Activated CD8-positive, alpha-beta T cell treated with anti-CD3 and anti-CD28 coated beads, Interleukin-2, amount 10 ng/mL, durations not matched to agents 7 days and 5 days (primary cell): Measurements from ENCODE around the gene SURF4. TPM values are rescaled to one million over a fixed set of nuclear protein-coding genes. Genes with fewer than 3 reads are reported as not detected.
A peak's percentile ranks its signal among the peaks of the same experiment; 100 is the strongest.

Source experiments
- ATAC-seq: fragments of 150-1000 bp; cut with Tn5 transposase; one replicate; pipeline ENCODE4 v1.10.0; 2021; ENCODE audit warnings: moderate library complexity
- CTCF ChIA-PET: fragments of 350-600 bp; sonication (Branson Sonifier 250); formaldehyde crosslinking; loops from one replicate; lab custom pipeline; 2021; ENCODE audit warnings: antibody characterized with exemption; lab: Charles Lee
- POLR2A ChIA-PET: fragments of 350-600 bp; sonication (Branson Sonifier 250); formaldehyde crosslinking; loops from one replicate; lab custom pipeline; 2021; ENCODE audit warnings: antibody characterized with exemption; lab: Charles Lee
- DNase-seq: peaks from one replicate; pipeline ENCODE4 v3.0.0-alpha.2; 2020
- H3K27ac Mint-ChIP-seq: one replicate; pipeline ENCODE4 v1.8.0; 2021; ENCODE audit warnings: mild to moderate bottlenecking, mixed read lengths
- H3K27me3 Mint-ChIP-seq: one replicate; pipeline ENCODE4 v1.8.0; 2021; ENCODE audit warnings: low read depth, mixed read lengths
- H3K36me3 Mint-ChIP-seq: one replicate; pipeline ENCODE4 v1.8.0; 2021; ENCODE audit warnings: low read depth, mixed read lengths
- H3K4me1 Mint-ChIP-seq: one replicate; pipeline ENCODE4 v1.8.0; 2021; ENCODE audit warnings: low read depth, mixed read lengths
- H3K4me3 Mint-ChIP-seq: one replicate; pipeline ENCODE4 v1.8.0; 2021; ENCODE audit warnings: mild to moderate bottlenecking, mixed read lengths
- H3K9me3 Mint-ChIP-seq: one replicate; pipeline ENCODE4 v1.8.0; 2022; ENCODE audit warnings: mixed read lengths; ENCODE audit not compliant: insufficient read depth
- total RNA-seq, 2 experiments: library from RNA; stranded (reverse); gene quantifications; one replicate each; pipeline ENCODE4 v1.2.3, GENCODE V29; 2021

The SURF4 gene
- total RNA-seq, 2 experiments from 2014 or later: 175 to 176 TPM

GRCh38 chr9:133370685-133371084 is 5.2 kb downstream of the SURF4 start:
- ChIA-PET CTCF (interaction anchor here (0.6 to 5.3 kb wide), 20 partner anchors 8 to 348 kb away, joined by 3 to 54 read pairs (median 6); partner anchors contain the start of genes MED22, REXO4, RPL7A and SURF1), POLR2A (interaction anchor here (1.2 to 11.5 kb wide), 11 partner anchors 8 to 338 kb away, joined by 3 to 192 read pairs (median 4); partner anchors contain the start of genes MED22, RPL7A, SURF1 and SURF2)
- Mint-ChIP-seq H3K27ac (peak overlapping the region; percentile 96), H3K4me1 (peaks cover 70% of the 10 kb centered on the region), H3K27me3 (no peaks in the 10 kb centered on the region), H3K9me3 (no peaks in the 10 kb centered on the region), H3K36me3 (peaks cover 76% of the 10 kb centered on the region), H3K4me3 (peak overlapping the region; percentile 99)
- ATAC-seq (peak; percentile 46), DNase-seq (peak; percentile 82)

- no peaks in the 10 kb centered on the region for H3K27me3 Mint-ChIP-seq
- POLR2A ChIA-PET: interaction anchor here (0.6 to 11.5 kb wide), 4 partner anchors 13 to 189 kb away, joined by 3 to 192 read pairs (median 83); partner anchors contain the start of genes MED22, RPL7A, SURF1 and SURF2
- peaks cover 81% of the 10 kb centered on the region for H3K36me3 Mint-ChIP-seq
- no peak for DNase-seq
- H3K9me3 Mint-ChIP-seq: no peaks in the 10 kb centered on the region
- H3K4me1 Mint-ChIP-seq: peaks cover 74% of the 10 kb centered on the region
- H3K27ac Mint-ChIP-seq: peak overlapping the region; percentile 96
- CTCF ChIA-PET: interaction anchor here (0.6 to 3.8 kb wide), 9 partner anchors 18 to 226 kb away, joined by 4 to 29 read pairs (median 7); partner anchors contain the start of genes MED22 and RPL7A
- no peak for ATAC-seq
- H3K4me3 Mint-ChIP-seq: peak overlapping the region; percentile 99
These were observed 5.9 kb downstream of the SURF4 start for GRCh38 chr9:133369933-133370332.

- CTCF ChIA-PET: interaction anchor here (0.6 to 3.8 kb wide), 5 partner anchors 21 to 118 kb away, joined by 4 to 21 read pairs (median 7); partner anchors contain the start of genes MED22 and RPL7A
- H3K27me3 Mint-ChIP-seq: no peaks in the 10 kb centered on the region
- peak overlapping the region; percentile 99 for H3K4me3 Mint-ChIP-seq
- H3K27ac Mint-ChIP-seq: peak overlapping the region; percentile 96
- H3K4me1 Mint-ChIP-seq: peaks cover 74% of the 10 kb centered on the region
- ATAC-seq: no peak
- no peaks in the 10 kb centered on the region for H3K9me3 Mint-ChIP-seq
- POLR2A ChIA-PET: interaction anchor here (0.6 to 11.5 kb wide), 3 partner anchors 12 to 188 kb away, joined by 3 to 192 read pairs (median 160); partner anchors contain the start of genes MED22, RPL7A, SURF1 and SURF2
- H3K36me3 Mint-ChIP-seq: peaks cover 78% of the 10 kb centered on the region
- DNase-seq: no peak
These were observed 6.4 kb downstream of the SURF4 start for GRCh38 chr9:133369422-133369821.

GRCh38 chr9:133368249-133368881 is 7.5 kb downstream of the SURF4 start:
- ATAC-seq (no peak), DNase-seq (no peak)
- H3K9me3 Mint-ChIP-seq: no peaks in the 10 kb centered on the region
- ChIA-PET CTCF (interaction anchor here (0.7 kb wide), 1 partner anchor 20 kb away, joined by 3 read pairs; the partner anchor contains the start of genes MED22 and RPL7A), POLR2A (interaction anchor here (1.1 to 11.5 kb wide), 2 partner anchors 11 to 20 kb away, joined by 9 to 160 read pairs; partner anchors contain the start of genes MED22, RPL7A, SURF1 and SURF2)
- H3K4me1 Mint-ChIP-seq: peaks cover 68% of the 10 kb centered on the region
- H3K36me3 Mint-ChIP-seq: peaks cover 83% of the 10 kb centered on the region
- H3K27me3 Mint-ChIP-seq: no peaks in the 10 kb centered on the region
- peak overlapping the region; percentile 96 for H3K27ac Mint-ChIP-seq
- peak overlapping the region; percentile 99 for H3K4me3 Mint-ChIP-seq

- Mint-ChIP-seq H3K27me3 (no peaks in the 10 kb centered on the region), H3K27ac (no peak overlapping the region), H3K36me3 (peaks cover 84% of the 10 kb centered on the region), H3K4me3 (no peak overlapping the region), H3K4me1 (peaks cover 62% of the 10 kb centered on the region), H3K9me3 (no peaks in the 10 kb centered on the region)
- ATAC-seq (no peak), DNase-seq (no peak)
- POLR2A ChIA-PET: interaction anchor here (1.1 to 11.5 kb wide), 2 partner anchors 11 to 20 kb away, joined by 9 to 160 read pairs; partner anchors contain the start of genes MED22, RPL7A, SURF1 and SURF2
- CTCF ChIA-PET: no interaction called here
These were observed 8.1 kb downstream of the SURF4 start for GRCh38 chr9:133367778-133368177.

GRCh38 chr9:133367221-133367620 is 8.6 kb downstream of the SURF4 start:
- ChIA-PET CTCF (interaction anchor here (1.3 kb wide), 1 partner anchor 10 kb away, joined by 3 read pairs; no protein-coding TSS in a partner anchor), POLR2A (interaction anchor here (11.5 kb wide), 1 partner anchor 10 kb away, joined by 160 read pairs; the partner anchor contains the start of genes SURF1 and SURF2)
- Mint-ChIP-seq H3K27ac (peak overlapping the region; percentile 22), H3K9me3 (no peaks in the 10 kb centered on the region), H3K36me3 (peaks cover 82% of the 10 kb centered on the region), H3K4me3 (no peak overlapping the region), H3K27me3 (no peaks in the 10 kb centered on the region), H3K4me1 (peaks cover 57% of the 10 kb centered on the region)
- no peak for DNase-seq
- no peak for ATAC-seq

GRCh38 chr9:133366435-133366834 is 9.4 kb downstream of the SURF4 start:
- H3K27me3 Mint-ChIP-seq: no peaks in the 10 kb centered on the region
- DNase-seq: no peak
- no peaks in the 10 kb centered on the region for H3K9me3 Mint-ChIP-seq
- ChIA-PET POLR2A (interaction anchor here (1.3 to 11.5 kb wide), 3 partner anchors 9 to 23 kb away, joined by 3 to 160 read pairs (median 5); partner anchors contain the start of genes SURF1 and SURF2), CTCF (interaction anchor here (0.9 to 1.7 kb wide), 3 partner anchors 9 to 219 kb away, joined by 3 to 4 read pairs (median 3); no protein-coding TSS in a partner anchor)
- no peak for ATAC-seq
- H3K4me3 Mint-ChIP-seq: no peak overlapping the region
- H3K36me3 Mint-ChIP-seq: peaks cover 83% of the 10 kb centered on the region
- H3K27ac Mint-ChIP-seq: peak overlapping the region; percentile 14
- H3K4me1 Mint-ChIP-seq: peaks cover 53% of the 10 kb centered on the region

GRCh38 chr9:133362359-133363044 is 13.4 kb downstream of the SURF4 start:
- Mint-ChIP-seq H3K27ac (peak overlapping the region; percentile 82), H3K4me1 (peaks cover 43% of the 10 kb centered on the region), H3K27me3 (no peaks in the 10 kb centered on the region), H3K36me3 (peaks cover 84% of the 10 kb centered on the region), H3K9me3 (no peaks in the 10 kb centered on the region), H3K4me3 (no peak overlapping the region)
- CTCF ChIA-PET: interaction anchor here (0.8 to 1.3 kb wide), 4 partner anchors 8 to 42 kb away, joined by 3 to 5 read pairs (median 4); no protein-coding TSS in a partner anchor
- POLR2A ChIA-PET: interaction anchor here (0.9 to 2.0 kb wide), 5 partner anchors 9 to 16 kb away, joined by 3 to 14 read pairs (median 4); partner anchors contain the start of gene STKLD1
- ATAC-seq: no peak
- no peak for DNase-seq

- peaks cover 77% of the 10 kb centered on the region for H3K36me3 Mint-ChIP-seq
- no peaks in the 10 kb centered on the region for H3K27me3 Mint-ChIP-seq
- ChIA-PET POLR2A (interaction anchor here (0.5 to 8.7 kb wide), 4 partner anchors 8 to 29 kb away, joined by 4 to 160 read pairs (median 9); no protein-coding TSS in a partner anchor), CTCF (interaction anchor here (0.5 to 1.3 kb wide), 3 partner anchors 9 to 27 kb away, joined by 3 to 5 read pairs (median 3); no protein-coding TSS in a partner anchor)
- H3K4me1 Mint-ChIP-seq: peaks cover 45% of the 10 kb centered on the region
- H3K27ac Mint-ChIP-seq: peak overlapping the region; percentile 82
- ATAC-seq (no peak), DNase-seq (no peak)
- H3K9me3 Mint-ChIP-seq: no peaks in the 10 kb centered on the region
- no peak overlapping the region for H3K4me3 Mint-ChIP-seq
These were observed 14.3 kb downstream of the SURF4 start for GRCh38 chr9:133361507-133362092.
